KBM-7 (cell line): Measurements from ENCODE around the gene GRIK4.
"Not testable (repeated sequence)": the region's sequence is repeated elsewhere in the genome, so short reads cannot be mapped to it uniquely, and the experiment has no call there.

Source experiments
- DNase-seq: peaks from one replicate; pipeline ENCODE4 v3.0.0-alpha.2; 2015
- in situ Hi-C: fragments of 300-500 bp; cut with MboI; formaldehyde crosslinking; loops from 2 replicates; pipeline ENCODE4 v1.14.3; 2020; ENCODE audit warnings: low sequenced_read_pairs, low pct_unique_long_range_greater_than_20kb, mixed read lengths

Gene GRIK4

DNA sequence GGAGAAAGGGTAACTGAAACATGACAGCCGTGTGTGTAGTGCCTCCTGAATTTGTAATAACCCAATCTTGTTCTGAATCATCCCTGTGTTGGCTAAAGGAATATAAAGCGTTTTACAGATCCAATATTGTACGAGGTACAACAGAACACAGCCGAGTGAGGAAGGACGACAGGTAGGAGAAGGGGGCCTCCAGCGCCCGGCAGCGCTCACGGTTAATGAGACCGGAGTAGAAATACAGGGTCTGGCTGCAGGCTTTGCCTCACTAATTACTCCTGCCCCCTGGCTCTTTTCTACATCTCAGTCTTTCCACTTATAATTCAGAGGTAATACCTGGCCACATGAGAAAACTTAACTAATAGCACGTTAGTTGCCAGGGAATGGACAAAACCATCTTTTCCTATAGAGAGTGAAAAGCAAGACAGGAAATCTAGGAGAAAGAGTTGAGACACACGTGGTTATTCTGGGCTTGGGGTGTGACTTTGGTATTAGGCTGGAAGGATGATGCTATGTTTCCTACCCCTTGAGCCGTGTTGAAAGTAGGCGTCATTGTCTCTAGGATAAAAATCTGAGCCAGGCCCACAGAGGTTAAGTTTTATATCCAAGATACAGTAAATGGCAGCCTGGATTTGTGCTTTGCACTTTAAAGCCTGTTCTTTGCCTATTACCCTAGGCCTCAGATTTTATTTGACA lies 54.1 kb downstream of the GRIK4 start:
- DNase-seq, result no peak
- in situ Hi-C loops, result no loop called here

DNA sequence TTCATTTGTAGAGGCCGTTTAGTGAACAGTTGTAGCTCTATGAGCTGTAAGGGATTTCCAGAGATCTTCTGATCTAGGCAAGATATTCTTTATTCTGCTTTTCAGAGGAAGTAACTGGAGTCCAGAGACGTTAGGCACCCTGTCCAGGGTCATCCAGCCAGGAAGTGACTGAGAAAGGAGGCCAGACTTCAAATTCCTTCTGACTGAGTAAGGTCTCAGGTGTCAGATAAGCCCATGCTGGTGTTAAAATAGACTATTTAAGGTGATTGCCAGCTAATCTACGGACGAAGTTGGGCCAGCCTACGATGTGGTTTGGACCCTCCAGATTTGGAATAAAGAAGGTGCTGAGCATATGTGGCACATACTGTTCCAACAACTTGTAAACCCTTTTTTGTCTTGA lies 54.6 kb downstream of the GRIK4 start:
- DNase-seq, result no peak
- in situ Hi-C loops, result no loop called here

DNA sequence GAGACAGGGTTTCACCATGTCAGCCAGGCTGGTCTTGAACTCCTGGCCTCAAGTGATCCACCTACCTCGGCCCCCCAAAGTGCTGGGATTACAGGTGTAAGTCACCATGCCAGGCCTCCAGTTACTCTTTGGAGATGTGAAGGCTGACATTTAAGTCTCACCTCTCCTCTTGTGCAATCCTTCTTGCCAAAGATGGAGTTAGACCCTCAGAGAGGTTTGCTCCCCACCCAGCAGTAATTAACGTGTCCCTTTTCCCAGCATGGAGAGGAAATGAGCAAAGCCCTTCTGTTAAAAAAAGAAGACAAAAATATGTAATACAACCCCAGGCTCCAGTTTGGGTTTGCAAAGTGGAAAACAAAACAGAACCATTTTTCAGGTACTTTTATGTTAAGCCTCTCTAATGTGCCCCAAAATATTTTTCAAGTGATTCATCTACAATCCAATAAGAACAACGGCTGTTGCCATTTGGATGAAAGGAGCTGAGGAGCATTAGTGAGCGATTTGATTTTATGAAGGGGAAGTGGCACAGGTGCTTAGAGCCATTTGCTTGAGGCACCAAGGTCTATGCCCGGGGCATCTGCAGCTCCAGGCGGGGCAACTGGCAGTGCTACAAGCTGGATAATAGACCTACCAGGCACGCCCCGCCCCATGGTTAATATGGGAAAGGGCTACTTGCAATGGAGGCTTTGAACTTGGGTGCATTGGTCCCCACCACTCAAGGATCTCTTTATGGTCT lies 57.2 kb downstream of the GRIK4 start:
- no peak for DNase-seq
- in situ Hi-C loops, result no loop called here

DNA sequence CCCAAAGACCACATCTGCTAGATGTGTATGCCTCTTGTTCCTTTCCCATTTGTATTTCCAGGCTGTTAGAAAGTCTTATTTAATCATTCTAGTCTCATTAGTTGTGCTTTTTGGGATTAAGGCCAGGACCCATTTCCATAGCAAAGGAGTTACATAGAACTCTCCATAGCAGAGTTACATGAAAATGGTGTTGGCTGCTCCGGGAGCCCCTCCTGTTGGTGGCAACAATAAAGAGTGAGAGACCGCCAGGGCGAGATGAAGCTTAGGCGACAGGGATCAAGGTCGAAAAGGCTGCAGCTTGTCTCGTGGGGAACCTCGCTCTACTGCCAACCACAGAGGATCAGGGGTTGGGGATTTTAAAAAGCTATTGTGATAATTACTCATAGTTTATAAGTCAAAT lies 58.3 kb downstream of the GRIK4 start:
- in situ Hi-C loops, result no loop called here
- no peak for DNase-seq

DNA sequence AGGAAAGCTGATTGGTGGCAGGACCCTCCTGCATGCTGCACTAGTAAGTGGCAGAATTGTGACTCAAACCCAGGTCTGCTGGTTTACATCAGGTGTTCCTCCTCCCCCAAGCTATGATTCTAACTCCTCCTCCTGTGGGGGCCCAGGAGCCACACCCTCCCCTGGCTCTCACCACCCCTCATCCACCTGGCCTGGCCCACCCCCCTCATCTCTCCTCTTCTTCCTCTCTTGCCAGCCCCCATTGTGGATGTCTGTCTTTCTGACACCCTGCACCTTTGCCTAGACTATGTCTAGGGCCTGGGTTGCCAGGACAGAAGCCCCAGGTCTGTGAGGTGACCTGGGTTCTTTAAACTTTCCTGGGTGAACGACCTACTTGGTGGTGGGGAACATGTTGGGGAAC lies 59.9 kb downstream of the GRIK4 start:
- no peak for DNase-seq
- in situ Hi-C loops, result no loop called here

DNA sequence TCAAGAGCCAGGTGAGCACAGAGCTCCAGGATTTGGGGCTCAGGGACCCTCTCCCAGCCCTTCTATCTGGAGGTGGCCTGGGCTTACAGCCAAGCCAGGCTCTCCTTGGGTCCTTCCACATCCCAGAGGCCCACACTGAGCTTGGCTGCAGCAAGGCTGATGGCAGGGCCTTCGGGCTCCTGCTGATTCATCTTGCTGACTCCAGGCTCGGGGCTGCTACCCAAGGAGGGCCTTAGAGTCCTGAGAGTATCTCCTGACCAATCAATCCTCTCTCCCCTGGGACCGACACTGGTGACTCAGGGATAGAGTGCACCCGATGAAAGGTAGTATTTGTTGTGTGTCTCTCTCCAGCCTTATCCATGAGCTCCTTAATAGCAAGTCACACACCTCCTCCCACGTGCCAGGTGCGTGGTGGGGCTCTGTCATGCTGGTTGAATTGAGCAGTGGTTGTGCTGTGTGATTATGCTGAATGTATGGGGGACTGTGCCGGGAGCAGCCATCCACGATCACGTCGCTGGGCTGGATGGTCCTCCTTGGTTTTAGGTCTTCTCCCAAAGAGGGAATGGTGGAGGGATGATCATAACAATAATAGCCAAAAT lies 62.3 kb downstream of the GRIK4 start:
- in situ Hi-C loops, result no loop called here
- DNase-seq, result no peak

DNA sequence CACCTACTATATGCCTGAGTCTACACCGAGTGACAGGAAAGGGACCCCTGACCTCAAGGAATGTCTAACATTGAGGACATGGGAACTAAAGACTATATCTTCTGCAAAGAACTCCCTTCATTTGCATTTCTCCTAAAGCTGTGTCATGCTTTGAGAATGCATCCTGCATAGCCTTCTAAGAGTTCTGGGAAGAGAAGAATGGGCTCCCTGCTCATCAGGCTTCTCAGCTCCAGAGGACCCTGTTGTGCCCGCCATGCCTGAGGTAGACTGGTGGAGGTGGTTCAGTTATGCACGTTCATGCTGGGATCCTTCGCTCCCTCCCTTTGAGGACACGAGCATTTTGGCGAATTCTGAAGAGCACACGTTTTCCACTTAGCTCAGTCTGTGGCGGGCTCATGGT lies 63.3 kb downstream of the GRIK4 start:
- DNase-seq, result no peak
- in situ Hi-C loops, result no loop called here

DNA sequence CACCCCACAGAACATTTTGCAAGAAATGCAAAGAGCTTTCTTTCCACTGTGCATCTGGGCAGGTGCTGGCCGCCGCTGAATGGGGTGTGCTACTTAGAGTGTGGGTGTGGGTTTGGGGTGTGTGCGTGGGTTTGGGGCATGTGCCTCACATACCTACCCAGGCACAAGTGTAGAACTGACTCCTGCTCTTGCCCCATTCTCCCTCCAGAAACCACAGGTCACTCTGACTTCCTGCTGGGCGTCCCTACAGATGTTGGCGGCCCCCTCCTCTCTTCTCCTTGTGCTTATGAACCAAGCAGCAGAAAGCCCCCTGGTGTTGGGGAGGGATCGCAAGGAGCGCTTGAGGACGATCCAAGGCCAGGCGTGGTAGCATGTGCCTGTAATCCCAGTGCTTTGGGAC lies 63.9 kb downstream of the GRIK4 start:
- no peak for DNase-seq
- in situ Hi-C loops, result no loop called here

DNA sequence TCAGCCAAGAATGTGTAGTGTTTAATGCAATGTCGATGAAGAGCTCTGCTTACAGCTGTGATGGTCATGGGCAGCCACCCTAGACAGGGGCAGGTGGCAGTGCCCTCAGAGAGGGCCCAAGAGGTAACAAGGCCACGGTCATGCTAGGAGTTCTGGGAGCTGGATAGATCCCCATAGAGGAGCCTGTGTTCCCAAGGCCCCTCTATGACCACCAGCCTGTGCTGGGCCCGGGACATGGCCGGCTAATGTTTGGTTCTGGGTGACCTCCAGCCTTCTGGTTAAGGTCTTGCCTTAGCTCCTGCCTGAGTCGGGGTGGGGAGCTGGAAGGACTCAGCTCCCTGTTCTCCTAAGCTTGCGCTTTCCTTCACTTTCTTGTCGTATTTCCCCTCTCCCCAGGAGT lies 65.1 kb downstream of the GRIK4 start:
- no peak for DNase-seq
- in situ Hi-C loops, result no loop called here

DNA sequence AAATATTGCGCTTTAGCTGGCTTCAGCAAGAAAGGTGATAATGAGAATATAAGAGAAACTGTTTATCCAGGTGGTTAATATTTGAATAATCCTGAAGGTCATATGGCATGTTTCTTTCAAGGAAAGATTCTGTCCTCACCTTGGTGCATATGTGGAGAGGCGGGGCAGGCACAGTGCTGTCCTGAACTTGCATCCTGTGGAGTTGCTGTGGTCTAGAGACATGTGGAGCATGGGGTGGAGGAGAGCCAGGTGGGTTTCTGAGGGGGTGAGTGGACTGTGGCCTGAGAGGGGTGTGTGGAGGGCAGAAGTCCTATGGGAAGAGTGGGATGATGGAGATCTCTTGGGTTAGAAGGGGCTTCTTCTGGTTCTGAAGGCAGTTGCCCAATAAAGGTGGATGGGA lies 65.5 kb downstream of the GRIK4 start:
- in situ Hi-C loops, result no loop called here
- no peak for DNase-seq

DNA sequence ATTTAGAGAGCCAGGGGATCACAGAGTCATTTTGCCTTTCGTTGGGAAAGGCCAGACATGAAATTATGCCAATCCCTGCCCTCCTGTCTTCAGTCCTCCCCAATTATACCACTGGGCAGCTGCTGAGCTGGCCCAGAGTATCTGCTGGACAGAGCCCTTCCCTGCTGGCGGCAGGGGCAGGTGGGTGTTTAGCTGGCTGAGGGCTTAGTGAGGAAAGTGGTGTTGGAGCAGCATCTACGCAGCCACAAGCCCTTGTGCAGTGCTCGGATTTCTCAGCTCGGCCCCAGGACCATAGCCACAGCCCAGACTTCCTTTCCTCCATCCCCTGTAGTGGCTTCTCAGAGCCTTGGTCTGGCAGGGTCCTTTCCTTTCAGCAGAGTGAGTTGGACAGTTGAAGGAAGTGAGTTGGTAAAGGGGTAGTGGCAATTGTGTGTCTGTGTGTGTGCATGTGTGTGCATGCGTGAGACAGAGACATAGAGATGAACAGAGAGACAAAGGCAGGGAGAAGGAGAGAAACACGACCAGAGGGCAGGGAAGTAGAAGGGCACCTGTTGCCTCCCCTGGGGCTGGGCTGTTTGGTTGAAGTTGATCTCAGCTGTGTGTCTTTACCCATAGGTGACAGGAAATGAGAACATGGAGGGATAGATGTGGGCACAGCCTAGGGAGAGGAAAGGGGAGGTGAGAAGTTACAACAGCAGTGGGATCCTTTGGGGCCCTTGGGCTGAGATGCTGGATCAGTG lies 66.2 kb downstream of the GRIK4 start:
- in situ Hi-C loops, result no loop called here
- no peak for DNase-seq

DNA sequence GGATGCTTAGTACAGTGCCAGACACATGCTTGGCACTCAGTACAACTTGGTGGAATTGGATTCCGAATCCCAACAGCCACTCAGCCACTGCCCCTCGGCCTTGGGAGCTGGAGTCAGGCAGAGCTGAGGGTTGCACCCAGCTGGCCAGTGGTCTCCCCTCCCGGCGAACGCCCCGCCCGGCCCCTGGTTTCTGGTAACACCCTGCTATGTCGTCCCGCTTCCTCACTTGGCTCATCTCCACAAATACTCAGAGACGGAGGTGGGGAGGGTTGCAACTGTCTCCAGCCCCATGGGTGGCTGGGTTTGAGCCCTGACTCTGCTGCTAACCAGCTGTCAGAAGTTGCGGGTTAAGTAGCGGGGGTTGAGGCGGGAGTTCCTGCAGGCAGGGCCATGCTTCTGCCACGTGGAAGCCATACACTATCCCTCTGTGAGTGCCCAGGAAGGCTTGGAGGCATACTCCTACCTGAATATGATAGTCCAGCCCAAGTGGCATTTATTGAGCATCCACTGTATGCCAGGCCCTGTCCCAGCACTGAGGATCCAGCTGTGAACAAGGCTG lies 67.1 kb downstream of the GRIK4 start:
- DNase-seq, result no peak
- in situ Hi-C loops, result no loop called here

DNA sequence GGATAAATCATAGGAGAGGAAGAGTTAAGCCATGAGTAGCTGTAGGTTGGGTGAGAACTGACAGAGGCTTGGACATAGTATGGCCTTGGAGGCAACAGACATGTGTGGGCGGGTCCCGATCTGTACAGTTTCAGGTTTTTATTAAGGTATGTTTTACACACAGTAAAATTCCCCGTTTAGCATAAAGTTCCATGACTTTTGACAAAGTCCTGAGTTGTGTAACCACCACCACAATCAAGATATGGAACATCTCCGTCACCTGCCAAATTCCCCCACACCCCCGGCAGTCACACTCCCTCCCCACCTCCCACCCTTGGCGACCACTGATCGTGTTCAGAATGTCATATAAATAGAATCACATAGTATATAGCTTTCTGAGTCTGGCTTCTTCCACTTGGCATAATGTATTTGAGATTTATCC lies 68.1 kb downstream of the GRIK4 start:
- in situ Hi-C loops, result no loop called here
- DNase-seq, result no peak

DNA sequence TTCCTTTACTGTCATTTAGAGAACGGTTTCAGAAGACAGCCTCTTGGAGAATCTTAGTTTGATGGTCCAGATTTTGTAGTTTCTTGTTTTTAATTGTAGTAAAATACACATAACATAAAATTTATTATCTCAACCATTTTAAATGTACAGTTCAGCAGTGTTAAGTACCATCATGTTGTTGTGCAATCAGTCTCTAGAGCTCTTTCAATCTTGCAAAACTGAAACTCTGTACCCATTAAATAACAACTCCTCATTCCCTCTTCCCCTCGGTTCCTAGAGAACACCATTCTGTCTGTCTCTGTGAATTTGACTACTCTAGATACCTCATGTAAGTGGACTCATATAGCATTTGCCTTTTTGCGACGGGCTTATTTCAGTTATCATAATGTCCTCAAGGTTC lies 69.8 kb downstream of the GRIK4 start:
- in situ Hi-C loops, result no loop called here
- DNase-seq, result no peak

DNA sequence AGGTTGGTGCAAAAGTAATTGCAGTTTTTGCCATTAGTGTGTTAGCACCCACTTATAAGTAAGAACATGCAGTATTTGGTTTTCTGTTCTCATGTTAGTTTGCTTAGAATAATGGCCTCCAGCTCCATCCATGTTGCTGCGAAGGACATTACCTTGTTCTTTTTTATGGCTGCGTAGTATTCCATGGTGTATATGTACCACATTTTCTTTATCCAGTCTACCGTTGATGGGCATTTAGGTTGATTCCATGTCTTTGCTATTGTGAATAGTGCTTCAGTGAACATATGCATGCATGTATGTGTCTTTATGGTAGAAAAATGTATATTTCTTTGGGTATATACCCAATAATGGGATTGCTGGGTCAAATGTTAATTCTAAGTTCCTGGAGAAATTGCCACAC lies 71.0 kb downstream of the GRIK4 start:
- DNase-seq, in situ Hi-C loops: not testable (repeated sequence)

DNA sequence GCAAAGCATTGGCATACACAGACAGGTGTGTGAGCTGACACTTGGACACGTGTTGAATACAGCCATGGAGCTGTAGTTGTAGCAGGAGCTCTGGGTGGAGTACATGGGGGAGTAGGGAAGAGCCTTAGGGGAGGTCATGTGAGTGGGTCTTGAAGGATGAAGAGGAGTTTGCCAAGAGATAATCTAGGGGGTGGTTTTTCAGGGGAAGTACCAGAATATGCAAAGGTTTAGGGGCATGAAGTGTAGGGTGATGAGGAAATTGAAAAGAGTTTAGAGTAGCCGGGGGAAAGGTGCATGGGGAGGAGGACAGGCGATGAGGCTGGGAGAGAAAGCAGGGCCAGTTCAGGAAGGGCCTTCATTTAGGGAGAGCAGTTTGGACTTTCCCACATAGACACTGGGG lies 74.5 kb downstream of the GRIK4 start:
- no peak for DNase-seq
- in situ Hi-C loops, result no loop called here

DNA sequence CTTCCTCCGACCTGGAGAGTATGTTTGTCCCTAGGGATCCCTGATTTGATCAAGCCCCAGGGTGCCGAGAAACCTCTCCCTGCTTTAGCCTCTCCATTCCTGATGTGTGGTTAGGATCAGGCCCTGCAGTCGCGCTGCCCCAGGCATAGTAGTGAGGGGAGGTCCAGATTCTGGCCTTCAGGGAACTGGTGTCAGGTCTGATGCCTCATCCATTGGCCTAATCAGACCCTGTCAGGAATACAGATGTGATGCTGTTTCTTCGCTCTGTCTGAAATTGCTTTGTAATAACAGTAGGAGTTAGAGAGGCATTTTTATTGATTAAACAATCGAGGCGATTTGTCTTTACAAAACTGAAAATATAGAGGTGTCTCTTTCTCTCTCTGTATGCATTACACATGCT lies 75.2 kb downstream of the GRIK4 start:
- DNase-seq, result no peak
- in situ Hi-C loops, result no loop called here

DNA sequence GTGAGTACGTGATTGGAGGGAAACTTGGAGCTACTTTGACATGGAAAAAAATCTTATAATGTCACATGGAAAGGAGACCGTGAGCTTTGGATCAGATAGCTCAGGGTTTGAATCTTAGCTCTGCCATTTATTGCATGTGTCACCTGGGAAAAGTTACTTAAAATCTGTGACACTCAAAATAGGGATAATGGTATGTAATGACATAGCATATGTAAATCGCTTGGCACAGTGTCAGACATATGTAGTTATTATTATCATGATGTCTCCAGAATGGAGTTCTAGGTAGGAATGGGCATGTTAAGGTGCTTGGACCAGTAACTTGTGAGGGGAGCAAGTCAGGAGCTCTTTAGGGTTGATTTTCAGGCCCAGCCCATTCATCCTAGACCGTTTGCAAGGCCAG lies 75.8 kb downstream of the GRIK4 start:
- in situ Hi-C loops, result no loop called here
- no peak for DNase-seq

DNA sequence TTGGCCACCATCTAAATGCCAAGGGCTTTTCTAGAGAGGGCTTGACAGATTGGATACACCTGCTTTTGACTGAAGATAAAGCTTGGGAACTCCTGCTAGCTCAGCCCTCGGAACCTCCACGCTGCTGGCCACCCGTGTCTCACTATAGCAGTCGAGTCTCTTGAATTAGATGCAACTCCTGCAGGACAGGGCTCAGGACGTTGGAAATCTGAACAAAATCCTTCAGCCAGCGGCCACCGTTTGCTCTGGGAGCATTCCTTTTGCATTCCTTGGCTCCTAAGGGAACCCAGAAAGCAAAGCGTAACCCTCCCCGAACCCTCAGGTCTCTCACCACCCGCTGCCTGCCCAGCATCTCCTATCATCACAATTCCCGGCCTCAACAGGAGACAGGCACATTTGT lies 77.8 kb downstream of the GRIK4 start:
- in situ Hi-C loops, result no loop called here
- no peak for DNase-seq

DNA sequence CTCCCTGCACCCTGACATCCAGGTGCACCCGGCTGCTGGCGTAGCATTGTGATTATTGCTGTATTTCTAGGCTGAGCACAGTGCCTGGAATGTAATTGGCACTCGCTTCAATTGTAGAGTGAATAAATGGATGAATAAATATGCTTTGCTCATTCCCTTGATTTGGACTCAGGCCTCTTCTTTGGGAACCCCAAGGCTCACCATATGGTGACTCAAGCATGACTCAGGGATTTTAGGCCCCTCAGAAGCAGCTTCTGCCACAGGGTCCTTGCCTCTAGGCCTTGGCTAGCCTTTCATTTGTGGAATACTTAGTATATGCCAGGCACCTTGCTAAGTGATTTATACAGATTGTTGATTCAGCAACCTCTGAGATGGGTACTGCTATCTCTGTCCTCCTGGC lies 78.9 kb downstream of the GRIK4 start:
- DNase-seq, result no peak
- in situ Hi-C loops, result no loop called here
